ENCODE measurements around the gene PTPRN2.
"Not testable (repeated sequence)": the region's sequence is repeated elsewhere in the genome, so short reads cannot be mapped to it uniquely, and the experiment has no call there.

Gene PTPRN2

DNA sequence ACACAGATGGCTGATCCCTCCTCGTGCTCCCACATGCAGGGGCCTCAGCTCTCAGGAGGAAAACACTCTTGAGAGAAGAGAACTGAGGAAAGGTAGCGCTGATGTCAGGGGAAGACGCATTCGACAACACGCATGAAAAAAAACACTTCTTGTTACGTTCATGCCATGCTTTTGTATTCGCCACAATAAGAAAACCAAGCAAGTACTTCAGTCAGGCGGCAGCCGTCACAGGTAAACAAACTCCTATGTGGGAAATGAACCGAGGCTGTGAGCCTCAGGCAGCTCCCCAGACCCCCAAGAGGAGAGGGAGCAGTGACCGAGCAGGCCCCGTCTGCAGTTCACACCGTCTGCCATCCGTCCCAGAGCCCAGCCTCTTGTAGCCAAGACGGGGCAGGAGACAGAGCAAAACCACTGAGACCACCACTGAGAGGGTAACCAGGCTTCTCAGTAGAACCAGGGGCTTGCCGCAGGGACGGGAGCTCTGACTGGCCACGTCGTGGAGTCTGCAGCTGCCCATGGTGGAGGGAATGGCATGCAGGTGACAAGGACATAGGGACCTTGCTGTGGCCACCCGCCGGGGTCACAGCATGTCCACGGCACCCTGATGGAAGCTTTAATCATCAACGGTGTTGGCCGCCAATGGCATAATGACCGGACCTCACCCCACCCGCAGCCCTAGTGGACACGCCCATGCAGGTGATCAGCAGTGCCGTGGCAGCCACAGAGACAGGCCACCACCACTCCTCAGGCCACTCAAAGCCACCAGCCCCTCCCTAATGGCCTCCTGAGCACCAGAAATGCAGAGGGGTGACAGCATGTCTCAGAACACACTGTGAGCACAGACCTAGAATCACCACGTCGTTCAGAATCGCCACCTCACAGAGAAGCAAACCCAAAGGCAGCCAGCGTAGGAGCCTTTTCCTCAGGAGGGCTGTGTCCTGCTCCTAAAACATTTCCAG is 304.3 kb downstream of the PTPRN2 start:
- no peak for DNase-seq (ENCODE audit: low spot score)

- DNase-seq (ENCODE audit: low spot score): no peak
Observed at GRCh38 chr7:158282461-158283001, 305.1 kb downstream of the PTPRN2 start.

DNA sequence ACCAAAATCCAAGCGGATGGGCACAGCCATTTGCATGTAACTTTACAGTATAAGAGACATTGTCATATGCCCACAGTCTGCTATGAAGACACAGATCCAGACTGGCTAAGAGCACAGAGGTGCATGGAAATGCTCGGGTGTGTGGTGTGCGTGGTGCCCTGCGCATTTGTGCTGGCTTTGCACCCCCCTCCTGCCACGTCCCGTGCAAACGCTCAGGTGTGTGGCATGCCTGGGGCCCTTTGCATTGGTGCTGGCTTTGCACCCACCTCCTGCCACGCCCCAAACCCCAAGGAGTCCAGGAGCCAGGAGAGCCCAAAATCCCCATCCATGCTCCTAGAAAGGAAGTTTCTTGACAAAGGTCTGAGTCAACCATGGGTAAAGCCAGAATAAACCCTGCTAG is 306.2 kb downstream of the PTPRN2 start:
- no peak for DNase-seq (ENCODE audit: low spot score)

DNA sequence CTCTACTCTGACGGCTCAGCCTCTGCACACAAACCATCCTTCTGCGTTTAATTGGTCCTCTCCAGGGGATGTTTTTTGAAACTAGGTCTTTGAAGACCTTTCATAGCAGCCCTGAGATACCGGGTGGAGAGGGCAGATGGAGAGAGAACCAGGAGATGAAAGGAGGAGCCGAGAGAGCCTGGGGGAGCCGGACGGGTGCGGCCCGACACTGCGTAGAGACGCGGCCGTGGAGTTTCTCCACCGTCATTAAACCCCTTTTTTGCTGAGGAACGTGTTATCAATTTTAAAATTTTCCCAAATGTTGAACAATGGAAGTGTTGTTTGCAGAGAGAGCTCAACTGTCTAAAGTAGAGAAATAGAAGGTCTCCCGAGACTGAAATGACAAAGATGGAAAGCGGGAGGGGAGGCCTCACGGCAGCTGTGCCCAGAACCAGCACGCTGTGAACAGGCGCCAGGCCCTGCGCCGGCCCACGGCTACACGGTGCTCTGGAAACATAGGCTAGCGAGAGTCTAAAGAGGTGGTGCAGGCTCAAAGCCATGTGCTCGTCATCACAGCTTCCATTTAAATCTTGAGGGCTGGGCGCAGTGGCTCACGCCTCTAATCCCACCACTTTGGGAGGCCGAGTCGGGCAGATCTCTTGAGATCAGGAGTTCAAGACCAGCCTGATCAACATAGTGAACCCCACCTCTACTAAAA is 307.0 kb downstream of the PTPRN2 start:
- no peak for DNase-seq (ENCODE audit: low spot score)

- DNase-seq (ENCODE audit: low spot score): no peak
Observed at GRCh38 chr7:158279539-158280447, 307.8 kb downstream of the PTPRN2 start.

DNA sequence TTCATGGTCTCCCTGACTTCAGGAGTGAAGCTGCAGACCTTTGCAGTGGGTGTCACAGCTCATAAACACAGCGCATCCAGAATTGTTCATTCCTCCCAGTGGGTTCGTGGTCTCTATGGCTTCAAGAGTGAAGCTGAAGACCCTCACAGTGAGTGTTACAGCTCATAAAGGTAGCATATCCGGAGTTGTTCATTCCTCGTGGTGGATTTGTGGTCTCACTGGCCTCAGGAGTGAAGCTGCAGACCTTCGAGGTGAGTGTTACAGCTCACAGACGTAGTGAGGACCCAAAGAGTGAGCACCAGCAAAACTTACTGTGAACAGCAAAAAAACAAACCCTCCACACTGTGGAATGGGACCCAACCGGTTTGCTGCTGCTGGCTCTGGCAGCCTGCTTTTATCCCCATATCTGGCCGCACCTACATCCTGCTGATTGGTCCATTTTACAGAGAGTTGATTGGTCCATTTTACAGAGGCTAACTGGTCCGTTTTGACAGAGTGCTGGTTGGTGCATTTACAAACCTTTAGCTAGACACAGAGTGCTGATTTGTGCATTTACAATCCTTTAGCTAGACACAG is 308.8 kb downstream of the PTPRN2 start:
- no peak for DNase-seq (ENCODE audit: low spot score)

- no peak for DNase-seq (ENCODE audit: low spot score)
Observed at GRCh38 chr7:158277219-158278141, 310.1 kb downstream of the PTPRN2 start.

DNA sequence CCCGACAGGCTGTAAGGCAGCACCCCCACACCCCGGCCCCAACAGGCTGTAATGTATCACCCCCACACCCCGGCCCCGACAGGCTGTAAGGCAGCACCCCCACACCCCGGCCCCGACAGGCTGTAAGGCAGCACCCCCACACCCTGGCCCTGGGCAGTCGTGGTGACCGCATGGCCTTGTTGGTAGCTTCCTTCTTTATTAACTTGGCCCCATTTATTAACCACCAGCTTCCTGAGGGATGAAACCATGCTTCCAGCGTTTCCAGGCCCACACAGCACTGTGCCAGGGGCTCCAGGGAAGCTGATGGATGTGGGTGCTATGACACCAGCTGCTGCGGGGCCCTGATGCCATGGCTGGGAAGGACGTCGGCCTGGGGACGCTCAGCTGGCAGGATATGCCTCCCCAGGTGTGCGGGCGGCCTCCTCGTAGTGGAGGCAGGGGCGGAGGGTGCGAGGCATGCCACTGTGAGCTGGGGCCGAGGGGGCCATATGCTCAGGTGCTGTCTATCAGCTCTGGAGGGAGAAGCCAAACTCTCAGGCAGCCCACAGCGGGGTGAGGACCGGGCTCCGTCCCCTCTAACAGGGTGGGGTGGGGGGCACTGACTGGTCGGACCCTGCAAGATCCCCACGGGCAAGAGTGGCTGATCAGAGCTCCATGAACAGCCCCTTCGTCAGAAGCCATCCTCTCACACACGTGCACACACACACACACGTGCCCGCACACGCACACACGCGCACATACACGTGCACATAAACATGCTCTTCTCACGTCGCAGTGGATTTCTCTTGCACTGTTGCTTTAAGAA is 311.0 kb downstream of the PTPRN2 start:
- no peak for DNase-seq (ENCODE audit: low spot score)

GRCh38 chr7:158275711-158276413 is 311.8 kb downstream of the PTPRN2 start:
- no peak for DNase-seq (ENCODE audit: low spot score)

DNA sequence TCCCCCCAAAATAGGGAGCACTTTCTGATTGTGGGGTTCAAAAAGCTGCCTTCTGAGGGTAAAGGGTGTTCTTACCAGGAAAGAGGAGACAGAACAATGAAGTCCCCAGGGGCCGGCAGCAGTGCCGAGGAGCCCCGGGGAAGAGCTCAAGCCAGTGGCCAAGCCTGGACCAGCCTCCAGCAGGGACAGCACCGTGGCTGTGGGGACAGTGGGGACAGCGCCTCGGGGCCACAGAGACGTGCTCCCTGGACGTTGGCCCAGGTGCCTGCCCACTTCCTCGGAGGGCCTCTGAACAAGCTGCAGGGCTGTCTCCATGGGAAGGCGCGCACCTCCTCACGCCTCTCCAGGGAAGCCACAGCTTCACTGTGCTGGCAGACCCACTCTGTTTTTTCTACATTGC is 312.6 kb downstream of the PTPRN2 start:
- no peak for DNase-seq (ENCODE audit: low spot score)

- DNase-seq (ENCODE audit: low spot score): no peak
Observed at GRCh38 chr7:158274404-158274811, 313.2 kb downstream of the PTPRN2 start.

DNA sequence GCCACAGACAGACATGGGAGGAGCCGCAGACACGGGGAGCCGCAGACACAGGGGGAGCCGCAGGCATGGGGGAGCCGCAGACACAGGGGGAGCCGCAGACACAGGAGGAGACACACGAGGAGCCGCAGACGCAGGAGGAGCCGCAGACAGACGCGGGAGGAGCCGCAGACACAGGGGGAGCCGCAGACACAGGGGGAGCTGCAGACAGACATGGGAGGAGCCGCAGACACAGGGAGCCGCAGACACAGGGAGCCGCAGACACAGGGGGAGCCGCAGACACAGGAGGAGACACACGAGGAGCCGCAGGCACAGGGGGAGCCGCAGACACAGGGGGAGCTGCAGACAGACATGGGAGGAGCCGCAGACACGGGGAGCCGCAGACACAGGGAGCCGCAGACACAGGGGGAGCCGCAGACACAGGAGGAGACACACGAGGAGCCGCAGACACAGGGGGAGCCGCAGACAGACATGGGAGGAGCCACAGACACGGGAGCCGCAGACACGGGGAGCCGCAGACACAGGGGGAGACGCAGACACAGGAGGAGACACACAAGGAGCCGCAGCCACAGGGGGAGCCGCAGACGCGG is 313.8 kb downstream of the PTPRN2 start:
- DNase-seq (ENCODE audit: low spot score): not testable (repeated sequence)

DNA sequence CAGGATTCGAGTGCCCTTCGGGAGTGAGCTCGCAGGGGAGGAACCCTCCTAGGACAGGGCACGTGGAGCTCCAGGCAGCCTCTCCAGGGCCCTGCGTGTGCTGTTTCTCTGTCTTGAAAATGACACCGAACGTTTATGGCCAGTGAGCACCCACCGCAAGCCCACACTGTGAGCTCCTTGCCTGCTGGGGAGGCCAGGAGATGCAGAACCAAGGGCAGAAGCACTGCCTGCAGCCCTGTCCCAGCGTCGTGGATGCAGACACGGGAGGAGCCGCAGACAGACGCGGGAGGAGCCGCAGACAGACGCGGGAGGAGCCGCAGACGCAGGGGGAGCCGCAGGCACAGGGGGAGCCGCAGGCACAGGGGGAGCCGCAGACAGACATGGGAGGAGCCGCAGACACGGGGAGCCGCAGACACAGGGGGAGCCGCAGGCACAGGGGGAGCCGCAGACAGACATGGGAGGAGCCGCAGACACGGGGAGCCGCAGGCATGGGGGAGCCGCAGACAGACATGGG is 314.4 kb downstream of the PTPRN2 start:
- no peak for DNase-seq (ENCODE audit: low spot score)

- DNase-seq (ENCODE audit: low spot score): no peak
Observed at GRCh38 chr7:158272509-158273137, 315.0 kb downstream of the PTPRN2 start.

DNA sequence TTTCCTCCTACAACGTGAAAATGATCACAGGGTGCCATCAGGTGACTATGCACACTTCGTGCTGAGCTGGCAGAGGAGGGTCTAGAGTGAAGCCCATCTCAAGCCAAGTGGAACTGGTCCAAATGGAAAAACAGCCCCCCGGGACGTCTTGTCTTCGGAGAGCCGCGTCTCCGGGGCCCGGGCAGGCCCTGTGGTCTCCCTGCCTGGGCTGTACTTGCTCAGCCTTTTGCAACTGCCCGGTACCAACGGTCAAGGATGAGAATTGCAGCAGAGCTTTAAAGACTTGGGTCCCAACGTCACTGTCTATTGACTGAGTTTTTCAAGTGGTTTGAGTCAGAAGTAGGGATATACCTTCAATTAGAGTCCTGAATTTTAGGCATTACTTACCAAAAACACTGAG is 315.5 kb downstream of the PTPRN2 start:
- no peak for DNase-seq (ENCODE audit: low spot score)

DNA sequence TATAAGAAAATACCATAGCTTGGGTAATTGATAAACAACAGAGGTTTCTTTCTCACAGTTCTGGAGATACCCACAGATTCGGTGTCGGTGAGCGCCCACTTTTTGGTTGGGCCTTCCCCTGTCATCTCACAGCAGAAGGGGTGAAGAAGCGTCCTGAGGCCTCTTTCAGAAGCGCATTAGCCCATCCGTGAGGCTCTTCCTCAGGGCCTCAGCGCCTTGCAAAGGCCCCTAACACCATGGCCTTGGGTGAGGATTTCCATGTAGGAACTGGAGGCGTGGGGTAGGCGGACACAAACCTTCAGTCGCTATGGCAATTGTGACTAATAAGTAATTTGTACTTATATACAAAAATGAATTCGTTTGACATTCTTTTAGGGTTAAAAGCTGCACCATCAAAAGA is 316.0 kb downstream of the PTPRN2 start:
- DNase-seq (ENCODE audit: low spot score): no peak

GRCh38 chr7:158270856-158271413 is 316.7 kb downstream of the PTPRN2 start:
- DNase-seq (ENCODE audit: low spot score): no peak
